Brain microvascular endothelial cell (primary cell): Measurements from ENCODE around the gene FUT8.

Experiments used
- DNase-seq: peaks from one replicate; pipeline ENCODE4 v3.0.0-alpha.2; 2020
- H3K27ac ChIP-seq: fragments of 250-450 bp; sonication (Bioruptor Pico); 2 replicates; pipeline ENCODE4 v1.5.1; 2020; ENCODE audit warnings: mild to moderate bottlenecking, moderate library complexity
- H3K27me3 ChIP-seq: fragments of 250-450 bp; sonication (Bioruptor Pico); replicated peaks from 2 replicates; pipeline ENCODE4 v1.5.1; 2020; ENCODE audit warnings: mild to moderate bottlenecking
- H3K36me3 ChIP-seq: fragments of 250-450 bp; sonication (Bioruptor Pico); replicated peaks from 2 replicates; pipeline ENCODE4 v1.5.1; 2020; ENCODE audit warnings: mild to moderate bottlenecking
- H3K4me3 ChIP-seq: 2 replicates; pipeline ENCODE4 v1.5.1; 2011; ENCODE audit warnings: low read depth, mild to moderate bottlenecking, control low read depth, low read length, moderate library complexity
- in situ Hi-C: cut with HindIII; loops from 2 replicates; pipeline ENCODE4 v1.10.0; 2017; ENCODE audit warnings: low sequenced_read_pairs, low pct_ligation_motif_present
- TF ChIP-seq, protein P1 (sequence below): IDR thresholded peaks from 2 replicates; pipeline ENCODE4 v1.5.1; 2011; ENCODE audit warnings: low read depth, mild to moderate bottlenecking, moderate library complexity, low read length, control low read depth, inconsistent platforms; ENCODE audit errors: missing control alignments

The FUT8 gene

DNA sequence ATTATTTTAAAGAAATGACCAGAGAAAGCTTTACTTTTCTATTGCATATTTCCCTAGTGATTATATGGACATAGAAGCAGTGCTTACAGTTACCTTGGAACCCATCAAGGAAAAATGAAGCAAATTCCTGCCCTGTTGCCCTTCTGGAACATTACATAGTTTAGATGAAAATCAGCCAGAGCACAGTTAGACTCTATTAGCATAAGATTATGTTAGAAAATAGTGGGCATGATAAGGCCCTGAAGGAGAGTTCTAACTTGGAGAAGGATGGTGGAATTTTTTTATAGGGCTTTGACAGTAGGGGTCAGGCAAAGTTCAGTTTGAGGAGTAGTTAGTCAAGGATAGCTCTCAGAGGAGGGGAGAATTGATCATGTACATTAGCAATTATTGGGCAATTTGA, 74.3 kb downstream of the FUT8 start:
- Histone ChIP-seq H3K36me3 (no peaks in the 10 kb centered on the region), H3K4me3 (no peak overlapping the region), H3K27me3 (no peaks in the 10 kb centered on the region), H3K27ac (no peak overlapping the region)
- DNase-seq = peak; percentile 19
- TF ChIP-seq, protein P1, sequence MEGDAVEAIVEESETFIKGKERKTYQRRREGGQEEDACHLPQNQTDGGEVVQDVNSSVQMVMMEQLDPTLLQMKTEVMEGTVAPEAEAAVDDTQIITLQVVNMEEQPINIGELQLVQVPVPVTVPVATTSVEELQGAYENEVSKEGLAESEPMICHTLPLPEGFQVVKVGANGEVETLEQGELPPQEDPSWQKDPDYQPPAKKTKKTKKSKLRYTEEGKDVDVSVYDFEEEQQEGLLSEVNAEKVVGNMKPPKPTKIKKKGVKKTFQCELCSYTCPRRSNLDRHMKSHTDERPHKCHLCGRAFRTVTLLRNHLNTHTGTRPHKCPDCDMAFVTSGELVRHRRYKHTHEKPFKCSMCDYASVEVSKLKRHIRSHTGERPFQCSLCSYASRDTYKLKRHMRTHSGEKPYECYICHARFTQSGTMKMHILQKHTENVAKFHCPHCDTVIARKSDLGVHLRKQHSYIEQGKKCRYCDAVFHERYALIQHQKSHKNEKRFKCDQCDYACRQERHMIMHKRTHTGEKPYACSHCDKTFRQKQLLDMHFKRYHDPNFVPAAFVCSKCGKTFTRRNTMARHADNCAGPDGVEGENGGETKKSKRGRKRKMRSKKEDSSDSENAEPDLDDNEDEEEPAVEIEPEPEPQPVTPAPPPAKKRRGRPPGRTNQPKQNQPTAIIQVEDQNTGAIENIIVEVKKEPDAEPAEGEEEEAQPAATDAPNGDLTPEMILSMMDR = no peak
- in situ Hi-C loops = no loop called here

DNA sequence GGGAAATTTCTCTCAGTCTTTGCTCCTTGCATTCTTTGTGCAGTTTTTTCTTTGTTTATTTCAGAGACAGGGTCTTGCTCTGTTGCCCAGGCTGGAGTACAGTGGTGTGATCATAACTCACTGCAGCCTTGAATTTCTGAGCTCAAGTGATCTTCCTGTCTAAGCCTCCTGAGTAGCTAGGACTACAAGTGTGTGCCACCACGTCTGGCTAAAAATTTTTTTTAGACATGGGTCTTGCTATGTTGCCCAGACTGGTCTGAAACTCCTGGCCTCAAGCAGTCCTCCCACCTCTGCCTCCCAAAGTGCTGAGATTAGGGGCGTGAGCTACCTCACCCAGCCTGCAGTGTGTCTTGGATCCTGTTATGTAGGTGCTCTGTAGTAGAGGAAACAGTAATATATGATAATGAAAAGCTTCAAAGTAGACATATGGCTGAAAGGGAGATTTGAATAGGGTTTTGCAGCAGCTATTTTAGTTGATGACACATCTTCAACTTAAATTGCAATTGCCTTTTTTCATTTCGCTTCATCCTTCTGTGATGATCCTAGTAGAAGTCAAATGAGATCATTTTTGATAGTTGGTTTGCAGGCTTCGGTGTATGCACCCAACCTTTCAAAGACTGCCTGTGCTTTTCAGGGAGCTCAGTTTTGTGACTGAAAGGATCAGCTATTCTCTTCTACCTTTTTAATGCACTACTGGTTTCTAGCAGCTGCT, 75.4 kb downstream of the FUT8 start:
- TF ChIP-seq, protein P1 = no peak
- H3K27ac ChIP-seq = no peak overlapping the region
- no peaks in the 10 kb centered on the region for H3K27me3 ChIP-seq
- H3K4me3 ChIP-seq = no peak overlapping the region
- no peaks in the 10 kb centered on the region for H3K36me3 ChIP-seq
- no peak for DNase-seq
- in situ Hi-C loops = no loop called here

DNA sequence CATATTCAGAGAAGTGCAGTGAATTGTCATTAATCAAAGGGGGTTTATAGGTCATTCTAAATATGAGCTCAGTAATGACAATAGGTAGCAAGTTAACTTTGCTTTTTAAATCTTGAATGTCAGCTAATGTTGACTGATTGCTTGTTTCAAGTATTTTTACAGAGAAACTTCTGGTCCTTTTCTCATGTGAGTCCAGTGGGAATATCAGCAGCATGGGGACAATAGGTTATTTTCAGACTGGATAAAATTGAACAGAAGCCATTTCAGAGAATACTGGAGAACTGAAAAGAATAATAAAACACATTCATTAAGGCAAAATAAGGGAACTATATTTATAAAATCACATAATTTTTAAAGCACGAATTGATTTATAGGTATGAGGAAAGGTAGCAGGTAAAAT, 78.7 kb downstream of the FUT8 start:
- no peak for DNase-seq
- H3K36me3 ChIP-seq = no peaks in the 10 kb centered on the region
- H3K4me3 ChIP-seq = no peak overlapping the region
- TF ChIP-seq, protein P1 = no peak
- in situ Hi-C loops = no loop called here
- H3K27ac ChIP-seq = no peak overlapping the region
- no peaks in the 10 kb centered on the region for H3K27me3 ChIP-seq

DNA sequence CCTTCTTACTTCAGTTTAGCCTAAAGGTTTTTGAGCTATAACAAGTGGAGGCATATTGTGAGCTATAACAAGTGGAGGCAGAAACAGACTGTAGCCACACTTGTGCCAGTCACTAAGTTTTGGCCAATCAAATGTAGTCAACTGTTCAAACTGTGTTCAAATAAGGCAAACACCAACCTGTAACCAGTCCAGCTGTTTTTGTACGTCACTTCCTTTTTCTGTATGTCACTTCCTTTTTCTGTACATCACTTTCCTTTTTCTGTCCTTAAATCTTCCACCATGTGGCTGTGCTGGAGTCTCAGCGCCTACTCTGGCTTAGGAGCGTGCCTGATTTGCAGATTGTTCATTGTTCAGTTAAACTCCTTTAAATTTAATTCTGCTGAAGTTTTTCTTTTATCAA, 79.7 kb downstream of the FUT8 start:
- H3K36me3 ChIP-seq = no peaks in the 10 kb centered on the region
- H3K4me3 ChIP-seq = no peak overlapping the region
- TF ChIP-seq, protein P1 = no peak
- H3K27me3 ChIP-seq = no peaks in the 10 kb centered on the region
- in situ Hi-C loops = no loop called here
- DNase-seq = no peak
- no peak overlapping the region for H3K27ac ChIP-seq

DNA sequence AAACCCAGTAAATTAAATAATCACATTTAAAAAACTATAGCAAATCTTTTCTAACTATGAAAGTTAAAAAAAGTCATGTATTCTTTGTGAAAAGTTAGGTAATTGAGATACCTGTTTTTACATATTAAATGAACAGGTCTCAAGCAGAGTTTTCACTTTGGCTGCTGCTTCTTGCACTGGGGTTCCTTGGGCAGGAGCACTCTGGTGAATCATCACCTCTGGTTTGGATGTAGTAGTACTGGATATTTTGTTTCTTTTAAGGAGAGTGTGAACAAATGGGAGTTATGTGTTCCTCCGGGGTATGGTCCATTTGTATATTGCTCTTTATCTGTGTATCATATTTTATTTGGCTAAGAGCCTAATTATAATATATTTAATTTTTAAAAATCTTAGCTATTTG, 82.7 kb downstream of the FUT8 start:
- Histone ChIP-seq H3K27ac (no peak overlapping the region), H3K4me3 (no peak overlapping the region), H3K36me3 (no peaks in the 10 kb centered on the region), H3K27me3 (no peaks in the 10 kb centered on the region)
- TF ChIP-seq, protein P1 = no peak
- in situ Hi-C loops = no loop called here
- DNase-seq = no peak
